GM12878 (cell line): ENCODE data around the gene TTLL11. TPM values are rescaled to one million over a fixed set of nuclear protein-coding genes. Genes with fewer than 3 reads are reported as not detected.

ENCODE experiments used
- ATAC-seq: fragments of 200-7000 bp; cut with Tn5 transposase; 3 replicates; pipeline ENCODE4 v1.9.1; 2020; ENCODE audit warnings: mild to moderate bottlenecking, moderate library complexity
- BruUV-seq: library from RNA; stranded (reverse); fragments of 400-500 nt; replicated peaks from 2 replicates; lab custom pipeline; 2021; lab: Mats Ljungman, UMichigan
- CTCF ChIA-PET: fragments of 300-600 bp; sonication (Branson Sonifier 250); formaldehyde crosslinking; extraction: SDS; loops from one replicate; lab custom pipeline; 2021; ENCODE audit warnings: inconsistent platforms; lab: Yijun Ruan, JAX
- POLR2A ChIA-PET: fragments of 350-600 bp; formaldehyde crosslinking; extraction: SDS; loops from one replicate; lab custom pipeline; 2021; ENCODE audit warnings: inconsistent platforms; lab: Charles Lee
- RAD21 ChIA-PET: fragments of 300-600 bp; sonication (Branson Sonifier 250); formaldehyde crosslinking; loops from one replicate; lab custom pipeline; 2023; ENCODE audit warnings: antibody characterized with exemption; ENCODE audit not compliant: unreplicated experiment; lab: Charles Lee
- SMC1A ChIA-PET: fragments of 300-600 bp; sonication (Branson Sonifier 250); formaldehyde crosslinking; loops from one replicate; lab custom pipeline; 2023; ENCODE audit not compliant: unreplicated experiment, uncharacterized antibody; lab: Charles Lee
- DNase-seq: peaks from one replicate; pipeline ENCODE4 v3.0.0-alpha.2; 2011; ENCODE audit warnings: low read depth, low spot score
- FAIRE-seq: peaks from 3 replicates; lab custom pipeline; 2011; peaks lifted over from hg19 to GRCh38; lab: Jason Lieb, UNC
- H2AFZ ChIP-seq: 2 replicates; pipeline ENCODE4 v1.6.0; 2011; ENCODE audit warnings: low read depth, low read length, control low read depth; ENCODE audit not compliant: control insufficient read depth
- H3K27ac ChIP-seq: 2 replicates; pipeline ENCODE4 v1.5.1; 2011; ENCODE audit warnings: control low read depth; ENCODE audit not compliant: control insufficient read depth, insufficient read depth
- H3K27me3 ChIP-seq, 2 experiments: replicated peaks in 1 of 2; 2 replicates each; pipeline versions ENCODE4 v1.6.0 to v1.6.1; 2011; ENCODE audit warnings: low read length in 1 of 2; ENCODE audit not compliant: control insufficient read depth in 2 of 2, insufficient read depth in 2 of 2
- H3K36me3 ChIP-seq, 2 experiments: 2 replicates each; pipeline ENCODE4 v1.5.1; 2011; ENCODE audit warnings: low read length in 1 of 2; ENCODE audit not compliant: control insufficient read depth in 2 of 2, insufficient read depth in 2 of 2
- H3K4me1 ChIP-seq: 2 replicates; pipeline ENCODE4 v1.6.1; 2011; ENCODE audit warnings: mild to moderate bottlenecking, low read length, moderate library complexity, mixed read lengths; ENCODE audit not compliant: control insufficient read depth, insufficient read depth
- H3K4me2 ChIP-seq: 2 replicates; pipeline ENCODE4 v1.6.0; 2011; ENCODE audit warnings: control low read depth; ENCODE audit not compliant: control insufficient read depth, insufficient read depth
- H3K4me3 ChIP-seq: fragments of 200-600 bp; sonication (generic); 2 replicates; pipeline ENCODE4 v1.5.1; 2016
- H3K79me2 ChIP-seq: 2 replicates; pipeline ENCODE4 v1.6.0; 2011; ENCODE audit warnings: low read length; ENCODE audit not compliant: control insufficient read depth, insufficient read depth
- H3K9ac ChIP-seq: 2 replicates; pipeline ENCODE4 v1.8.0; 2011; ENCODE audit warnings: low read length, control low read depth, mixed read lengths; ENCODE audit not compliant: control insufficient read depth, insufficient read depth
- H3K9me3 ChIP-seq: replicated peaks from 3 replicates; pipeline ENCODE4 v1.5.1; 2011; ENCODE audit warnings: mild to moderate bottlenecking, low read length; ENCODE audit not compliant: control insufficient read depth, insufficient read depth
- H4K20me1 ChIP-seq: 2 replicates; pipeline ENCODE4 v1.6.0; 2011; ENCODE audit not compliant: control insufficient read depth, insufficient read depth
- CHD4 ChIP-seq: fragments of 200-600 bp; sonication (generic); IDR thresholded peaks from 2 replicates; pipeline ENCODE4 v1.6.1; 2016; ENCODE audit warnings: mild to moderate bottlenecking
- DPF2 ChIP-seq: fragments of 450-650 bp; IDR thresholded peaks from 2 replicates; pipeline ENCODE4 v1.6.1; 2017; ENCODE audit warnings: mild to moderate bottlenecking
- E2F8 ChIP-seq: fragments of 450-650 bp; IDR thresholded peaks from 2 replicates; pipeline ENCODE4 v1.6.1; 2018; ENCODE audit warnings: mild to moderate bottlenecking, low read depth, moderate library complexity; ENCODE audit not compliant: partially characterized antibody
- EP300 ChIP-seq, 2 experiments: fragments of 150-350 bp in 1 of 2; IDR thresholded peaks; 2 replicates each; pipeline ENCODE4 v1.6.1; 2011 to 2012; ENCODE audit warnings: low read depth in 2 of 2, low read length in 2 of 2, borderline replicate concordance in 1 of 2, improper control_type of control experiment in 1 of 2, inconsistent platforms in 1 of 2; ENCODE audit not compliant: control insufficient read depth in 1 of 2
- IRF5 ChIP-seq: fragments of 450-650 bp; IDR thresholded peaks from 2 replicates; pipeline ENCODE4 v1.6.1; 2017; ENCODE audit warnings: borderline replicate concordance
- JUNB ChIP-seq: IDR thresholded peaks from 2 replicates; pipeline ENCODE4 v1.6.1; 2016; ENCODE audit warnings: antibody characterized with exemption, mild to moderate bottlenecking
- PAX5 ChIP-seq: IDR thresholded peaks from 2 replicates; pipeline ENCODE4 v1.6.1; 2011; ENCODE audit warnings: low read depth, low read length, borderline replicate concordance
- POLR2AphosphoS5 ChIP-seq: IDR thresholded peaks from 2 replicates; pipeline ENCODE4 v1.6.1; 2011; ENCODE audit warnings: mild to moderate bottlenecking, low read length, inconsistent platforms
- RELA ChIP-seq: fragments of 450-650 bp; IDR thresholded peaks from 2 replicates; pipeline ENCODE4 v1.8.0; 2014; ENCODE audit warnings: borderline replicate concordance; ENCODE audit not compliant: partially characterized antibody
- WRNIP1 ChIP-seq: IDR thresholded peaks from 2 replicates; pipeline ENCODE4 v1.6.1; 2011; ENCODE audit warnings: low read depth, low read length, improper control_type of control experiment, borderline replicate concordance
- ZNF274 ChIP-seq: IDR thresholded peaks from one replicate; pipeline ENCODE4 v1.8.0; 2011; ENCODE audit not compliant: insufficient read length, insufficient read depth
- WGBS: methylation state at CpG from one replicate; pipeline ENCODE4 v1.1.6; 2016; ENCODE audit warnings: low lambda C conversion rate; ENCODE audit not compliant: insufficient replicate concordance, insufficient coverage; ENCODE audit errors: missing lambda C conversion rate; 5-methylcytosine and 5-hydroxymethylcytosine counted together
- in situ Hi-C: fragments of 300-500 bp; cut with MboI; formaldehyde crosslinking; loops from 9 replicates; pipeline ENCODE4 v1.14.3; 2018; ENCODE audit warnings: mixed read lengths
- intact Hi-C: fragments of 100-400 bp; cut with micrococcal nuclease; formaldehyde crosslinking; loops from one replicate; pipeline ENCODE4 v1.14.2; 2022; ENCODE audit not compliant: unreplicated experiment
- polyA plus RNA-seq, 11 experiments: library from polyadenylated mRNA; depleted of rRNA in 4 of 11; unstranded in 6 of 11; stranded (reverse) in 5 of 11; fragments of >200 nt; fragmentation: Nextera tagmentation in 4 of 11; fragmentation: Illumina TruSeq in 1 of 11; extraction: Ambion mirVana in 4 of 11; extraction: Trizol in 1 of 11; gene quantifications; 1 replicate in 1 of 11; 2 replicates in 10 of 11; pipeline versions ENCODE4 v1.2.1 to v1.2.3, GENCODE V29; 2011 to 2016; ENCODE audit warnings: inconsistent platforms in 2 of 11, missing spikeins in 2 of 11, low read depth in 1 of 11
- total RNA-seq, 4 experiments: library from RNA; depleted of rRNA in 3 of 4; stranded (reverse); fragments of >200 nt in 3 of 4; fragmentation: Illumina TruSeq in 1 of 4; extraction: Trizol in 1 of 4; gene quantifications; 2 replicates each; pipeline versions ENCODE4 v1.2.1 to v1.2.3, GENCODE V29; 2013 to 2021
- TF ChIP-seq, protein P1 (sequence below): IDR thresholded peaks from 2 replicates; pipeline ENCODE4 v1.6.1; 2012; ENCODE audit warnings: low read depth, low read length, improper control_type of control experiment
- TF ChIP-seq, protein P2 (sequence below): IDR thresholded peaks from 2 replicates; pipeline ENCODE4 v1.6.1; 2012; ENCODE audit warnings: improper control_type of control experiment, low read depth, low read length; ENCODE audit not compliant: insufficient replicate concordance

The TTLL11 gene
- total and polyA plus RNA-seq, 10 of the 15 experiments (the other 5 are each of a cell fraction or from before 2014, with no cell fraction given): 1.2 to 3.7 (median 2.9) TPM

GRCh38 chr9:121942866-121943382 is 150.2 kb downstream of the TTLL11 start:
- H4K20me1 ChIP-seq: no peaks in the 10 kb centered on the region
- ChIA-PET RAD21 (interaction anchor here (0.7 kb wide), 1 partner anchor 200 kb away, joined by 3 read pairs; no protein-coding TSS in a partner anchor), POLR2A (no interaction called here), SMC1A (no interaction called here), CTCF (interaction anchor here (0.6 kb wide), 1 partner anchor 79 kb away, joined by 3 read pairs; no protein-coding TSS in a partner anchor)
- WGBS: 47% methylated on average over 15 of the region's 15 CpGs
- ATAC-seq (no peak), DNase-seq (no peak), FAIRE-seq (no peak)
- no peak overlapping the region for H3K27ac ChIP-seq
- no peak overlapping the region for H3K4me2 ChIP-seq
- H3K27me3 ChIP-seq: peaks cover 0 to 5% of the 10 kb centered on the region in 2 experiments; a peak in 2 of 4 replicates
- in situ Hi-C loops (no loop called here), intact Hi-C loops (no loop called here)
- H3K79me2 ChIP-seq: no peaks in the 10 kb centered on the region
- no peak for TF ChIP-seq EP300 (IDR thresholded peaks at IDR 0.05; ENCODE audit: borderline replicate concordance in 1 of 2, control insufficient read depth in 1 of 2, low read depth in 2 of 2, low read length in 2 of 2)
- no peak for TF ChIP-seq JUNB
- no peak for TF ChIP-seq RELA
- TF ChIP-seq, protein P1, sequence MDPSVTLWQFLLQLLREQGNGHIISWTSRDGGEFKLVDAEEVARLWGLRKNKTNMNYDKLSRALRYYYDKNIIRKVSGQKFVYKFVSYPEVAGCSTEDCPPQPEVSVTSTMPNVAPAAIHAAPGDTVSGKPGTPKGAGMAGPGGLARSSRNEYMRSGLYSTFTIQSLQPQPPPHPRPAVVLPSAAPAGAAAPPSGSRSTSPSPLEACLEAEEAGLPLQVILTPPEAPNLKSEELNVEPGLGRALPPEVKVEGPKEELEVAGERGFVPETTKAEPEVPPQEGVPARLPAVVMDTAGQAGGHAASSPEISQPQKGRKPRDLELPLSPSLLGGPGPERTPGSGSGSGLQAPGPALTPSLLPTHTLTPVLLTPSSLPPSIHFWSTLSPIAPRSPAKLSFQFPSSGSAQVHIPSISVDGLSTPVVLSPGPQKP: no peak
- TF ChIP-seq CHD4: no peak
- no peak for TF ChIP-seq ZNF274
- TF ChIP-seq E2F8: no peak
- TF ChIP-seq DPF2: no peak
- TF ChIP-seq, protein P2, sequence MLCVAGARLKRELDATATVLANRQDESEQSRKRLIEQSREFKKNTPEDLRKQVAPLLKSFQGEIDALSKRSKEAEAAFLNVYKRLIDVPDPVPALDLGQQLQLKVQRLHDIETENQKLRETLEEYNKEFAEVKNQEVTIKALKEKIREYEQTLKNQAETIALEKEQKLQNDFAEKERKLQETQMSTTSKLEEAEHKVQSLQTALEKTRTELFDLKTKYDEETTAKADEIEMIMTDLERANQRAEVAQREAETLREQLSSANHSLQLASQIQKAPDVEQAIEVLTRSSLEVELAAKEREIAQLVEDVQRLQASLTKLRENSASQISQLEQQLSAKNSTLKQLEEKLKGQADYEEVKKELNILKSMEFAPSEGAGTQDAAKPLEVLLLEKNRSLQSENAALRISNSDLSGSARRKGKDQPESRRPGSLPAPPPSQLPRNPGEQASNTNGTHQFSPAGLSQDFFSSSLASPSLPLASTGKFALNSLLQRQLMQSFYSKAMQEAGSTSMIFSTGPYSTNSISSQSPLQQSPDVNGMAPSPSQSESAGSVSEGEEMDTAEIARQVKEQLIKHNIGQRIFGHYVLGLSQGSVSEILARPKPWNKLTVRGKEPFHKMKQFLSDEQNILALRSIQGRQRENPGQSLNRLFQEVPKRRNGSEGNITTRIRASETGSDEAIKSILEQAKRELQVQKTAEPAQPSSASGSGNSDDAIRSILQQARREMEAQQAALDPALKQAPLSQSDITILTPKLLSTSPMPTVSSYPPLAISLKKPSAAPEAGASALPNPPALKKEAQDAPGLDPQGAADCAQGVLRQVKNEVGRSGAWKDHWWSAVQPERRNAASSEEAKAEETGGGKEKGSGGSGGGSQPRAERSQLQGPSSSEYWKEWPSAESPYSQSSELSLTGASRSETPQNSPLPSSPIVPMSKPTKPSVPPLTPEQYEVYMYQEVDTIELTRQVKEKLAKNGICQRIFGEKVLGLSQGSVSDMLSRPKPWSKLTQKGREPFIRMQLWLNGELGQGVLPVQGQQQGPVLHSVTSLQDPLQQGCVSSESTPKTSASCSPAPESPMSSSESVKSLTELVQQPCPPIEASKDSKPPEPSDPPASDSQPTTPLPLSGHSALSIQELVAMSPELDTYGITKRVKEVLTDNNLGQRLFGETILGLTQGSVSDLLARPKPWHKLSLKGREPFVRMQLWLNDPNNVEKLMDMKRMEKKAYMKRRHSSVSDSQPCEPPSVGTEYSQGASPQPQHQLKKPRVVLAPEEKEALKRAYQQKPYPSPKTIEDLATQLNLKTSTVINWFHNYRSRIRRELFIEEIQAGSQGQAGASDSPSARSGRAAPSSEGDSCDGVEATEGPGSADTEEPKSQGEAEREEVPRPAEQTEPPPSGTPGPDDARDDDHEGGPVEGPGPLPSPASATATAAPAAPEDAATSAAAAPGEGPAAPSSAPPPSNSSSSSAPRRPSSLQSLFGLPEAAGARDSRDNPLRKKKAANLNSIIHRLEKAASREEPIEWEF: no peak
- TF ChIP-seq POLR2AphosphoS5: no peak
- no peak for TF ChIP-seq IRF5
- no peak for TF ChIP-seq WRNIP1
- TF ChIP-seq PAX5: no peak
- no peaks in the 10 kb centered on the region for H3K36me3 ChIP-seq
- H3K9ac ChIP-seq: no peak overlapping the region
- no peak overlapping the region for H2AFZ ChIP-seq
- H3K4me1 ChIP-seq: no peaks in the 10 kb centered on the region
- no peaks in the 10 kb centered on the region for H3K9me3 ChIP-seq
- no TSS peak for BruUV-seq
- no peak overlapping the region for H3K4me3 ChIP-seq
